NB4 (cell line): Measurements from ENCODE around the gene ANO8.
A peak's percentile ranks its signal among the peaks of the same experiment; 100 is the strongest.

Experiments used
- DNase-seq: peaks from one replicate; pipeline ENCODE4 v3.0.0; 2010; ENCODE audit warnings: low read depth
- H3K4me3 ChIP-seq: one replicate; pipeline ENCODE4 v1.5.1; 2011; ENCODE audit warnings: mild to moderate bottlenecking, low read depth, low read length, moderate library complexity
- CTCF ChIP-seq: IDR thresholded peaks from one replicate; pipeline ENCODE4 v1.5.1; 2012; ENCODE audit warnings: low read depth, low read length
- MAX ChIP-seq: IDR thresholded peaks from 2 replicates; pipeline ENCODE4 v1.6.1; 2011; ENCODE audit warnings: low read depth, low read length
- MYC ChIP-seq: IDR thresholded peaks from 2 replicates; pipeline ENCODE4 v1.6.1; 2011; ENCODE audit warnings: low read depth, low read length
- POLR2A ChIP-seq: IDR thresholded peaks from 2 replicates; pipeline ENCODE4 v1.6.1; 2011; ENCODE audit warnings: mild to moderate bottlenecking; ENCODE audit not compliant: insufficient read length; ENCODE audit errors: extremely low read depth

Gene ANO8

DNA sequence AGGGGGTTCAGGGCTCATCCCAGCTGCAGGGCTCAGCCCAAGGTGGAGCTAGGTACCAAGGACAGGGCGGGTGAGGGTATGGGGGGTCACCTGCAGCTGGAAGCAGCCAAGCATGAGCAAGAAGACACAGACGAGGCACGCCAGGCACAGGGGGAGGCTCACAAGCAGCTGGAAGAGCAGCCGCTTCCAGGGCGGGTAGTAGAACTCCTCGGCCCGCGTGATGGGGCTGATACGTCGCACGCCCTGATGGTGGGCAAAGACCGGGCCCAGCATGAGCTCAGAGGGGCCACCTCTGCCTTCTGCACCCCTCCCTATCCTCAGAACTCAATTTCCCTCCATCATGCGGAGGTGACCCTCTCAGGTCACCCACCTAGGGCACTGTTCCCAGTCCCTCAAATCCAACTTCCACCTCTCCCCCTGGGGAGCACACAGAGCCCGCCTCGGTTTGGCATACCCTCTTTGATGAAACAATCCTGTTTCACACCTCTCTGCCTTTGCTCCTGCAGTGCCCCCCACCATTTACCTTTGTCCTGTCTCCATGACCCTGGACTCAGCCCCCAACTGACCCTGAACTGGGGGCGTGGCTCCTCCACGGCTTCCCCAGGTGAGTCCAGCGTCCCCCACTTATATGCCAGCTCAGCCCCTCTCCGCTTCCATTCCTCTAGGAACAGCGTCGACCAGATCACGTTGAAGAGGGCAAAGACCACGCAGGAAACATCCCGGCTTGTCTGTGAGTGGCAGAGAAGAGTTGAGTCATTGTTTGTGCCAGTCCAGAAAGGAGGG is 4.2 kb downstream of the ANO8 start:
- H3K4me3 ChIP-seq: no peak overlapping the region
- no peak for DNase-seq
- TF ChIP-seq POLR2A (no peak), MAX (no peak), CTCF (no peak), MYC (no peak)

- DNase-seq: no peak
- TF ChIP-seq MYC: no peak
- TF ChIP-seq POLR2A: no peak
- TF ChIP-seq CTCF: no peak
- no peak for TF ChIP-seq MAX
- no peak overlapping the region for H3K4me3 ChIP-seq
These were observed 5.0 kb downstream of the ANO8 start for GRCh38 chr19:17329366-17330261.

- H3K4me3 ChIP-seq: no peak overlapping the region
- DNase-seq: no peak
- TF ChIP-seq MYC (no peak), CTCF (no peak), MAX (no peak), POLR2A (no peak)
These were observed 5.9 kb downstream of the ANO8 start for GRCh38 chr19:17328517-17329365.

DNA sequence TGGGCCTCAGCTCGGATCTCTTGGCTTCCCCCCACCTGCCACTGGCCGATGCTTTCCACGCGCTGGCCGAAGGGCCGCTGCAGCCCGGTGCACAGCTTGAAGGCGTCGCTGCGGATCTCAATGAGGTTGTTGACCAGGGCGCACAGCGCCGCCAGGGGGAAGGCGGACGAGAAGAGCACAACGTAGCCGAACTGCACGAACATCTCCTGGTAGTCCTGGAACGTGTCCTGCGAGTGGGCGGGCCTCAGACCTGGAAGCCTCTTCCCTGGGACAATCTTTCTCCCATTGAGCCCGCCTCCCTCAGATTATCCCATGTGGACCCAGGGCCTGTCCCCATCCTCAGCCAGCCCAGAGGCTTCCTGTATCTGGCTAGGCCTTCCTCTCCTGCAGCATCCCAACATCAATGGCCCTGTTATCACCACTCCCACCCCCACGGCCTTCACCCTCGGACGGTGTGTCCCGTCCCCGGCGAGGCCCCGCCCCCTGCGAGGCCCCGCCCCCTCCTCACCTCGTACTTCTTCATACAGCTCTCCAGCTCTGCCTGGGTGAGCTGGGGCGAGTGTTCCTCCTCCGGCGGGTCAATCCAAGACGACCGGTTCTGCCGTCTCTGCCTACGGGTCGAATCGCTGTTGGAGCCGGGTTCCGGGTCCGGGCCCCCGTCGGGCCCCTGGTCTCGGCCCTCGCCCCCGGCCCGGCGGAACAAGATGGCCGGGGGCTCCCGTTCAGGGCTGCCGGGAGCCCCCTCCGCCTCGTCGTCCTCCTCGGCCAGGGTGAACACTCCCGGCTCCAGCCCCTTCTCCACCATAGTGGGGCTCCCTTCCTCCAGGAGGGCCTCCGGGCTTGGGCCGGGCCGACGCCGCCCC is 6.8 kb downstream of the ANO8 start:
- no peak overlapping the region for H3K4me3 ChIP-seq
- no peak for TF ChIP-seq MYC
- no peak for TF ChIP-seq MAX
- no peak for TF ChIP-seq CTCF
- no peak for TF ChIP-seq POLR2A
- DNase-seq: peak; percentile 38
